Renal cortical epithelial cell (primary cell): ENCODE measurements around the gene NRCAM. TPM values are rescaled to one million over a fixed set of nuclear protein-coding genes. Genes with fewer than 3 reads are reported as not detected.

Experiments
- DNase-seq: peaks from one replicate; pipeline ENCODE4 v3.0.0-alpha.2; 2011; ENCODE audit warnings: low read depth
- total RNA-seq: library from RNA; depleted of rRNA; stranded (reverse); fragments of >200 nt; gene quantifications from 2 replicates; pipeline ENCODE4 v1.2.3, GENCODE V29; 2014

NRCAM gene
- total RNA-seq, 1 donor from 2014 or later: 254 TPM

GRCh38 chr7:108459922-108460551 lies 3.8 kb upstream of the NRCAM start:
- DNase-seq: peak; percentile 59

DNA sequence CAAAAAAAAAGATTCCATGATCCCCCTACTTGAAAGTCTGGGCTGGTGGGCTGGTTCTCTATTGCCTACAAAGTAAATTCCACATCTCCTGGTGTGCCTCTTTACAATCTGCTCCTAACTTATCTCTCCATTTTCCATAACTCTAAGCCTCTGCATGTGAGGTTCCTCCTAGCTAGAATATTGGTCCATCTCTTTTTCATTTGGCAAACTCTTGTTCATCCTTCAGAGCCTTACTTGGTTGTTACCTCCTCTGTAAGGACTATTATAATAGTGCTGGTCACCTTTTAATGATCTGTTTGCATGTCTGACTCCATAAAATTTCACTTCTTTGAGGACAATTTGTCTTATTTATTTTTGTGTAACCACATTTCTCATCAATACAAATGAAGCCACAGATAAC lies 1.6 kb upstream of the NRCAM start:
- DNase-seq: no peak

- no peak for DNase-seq
Observed at GRCh38 chr7:108456845-108457540, 757 bp upstream of the NRCAM start.

- DNase-seq: no peak
Observed at GRCh38 chr7:108455551-108455997, 662 bp downstream of the NRCAM start.

DNA sequence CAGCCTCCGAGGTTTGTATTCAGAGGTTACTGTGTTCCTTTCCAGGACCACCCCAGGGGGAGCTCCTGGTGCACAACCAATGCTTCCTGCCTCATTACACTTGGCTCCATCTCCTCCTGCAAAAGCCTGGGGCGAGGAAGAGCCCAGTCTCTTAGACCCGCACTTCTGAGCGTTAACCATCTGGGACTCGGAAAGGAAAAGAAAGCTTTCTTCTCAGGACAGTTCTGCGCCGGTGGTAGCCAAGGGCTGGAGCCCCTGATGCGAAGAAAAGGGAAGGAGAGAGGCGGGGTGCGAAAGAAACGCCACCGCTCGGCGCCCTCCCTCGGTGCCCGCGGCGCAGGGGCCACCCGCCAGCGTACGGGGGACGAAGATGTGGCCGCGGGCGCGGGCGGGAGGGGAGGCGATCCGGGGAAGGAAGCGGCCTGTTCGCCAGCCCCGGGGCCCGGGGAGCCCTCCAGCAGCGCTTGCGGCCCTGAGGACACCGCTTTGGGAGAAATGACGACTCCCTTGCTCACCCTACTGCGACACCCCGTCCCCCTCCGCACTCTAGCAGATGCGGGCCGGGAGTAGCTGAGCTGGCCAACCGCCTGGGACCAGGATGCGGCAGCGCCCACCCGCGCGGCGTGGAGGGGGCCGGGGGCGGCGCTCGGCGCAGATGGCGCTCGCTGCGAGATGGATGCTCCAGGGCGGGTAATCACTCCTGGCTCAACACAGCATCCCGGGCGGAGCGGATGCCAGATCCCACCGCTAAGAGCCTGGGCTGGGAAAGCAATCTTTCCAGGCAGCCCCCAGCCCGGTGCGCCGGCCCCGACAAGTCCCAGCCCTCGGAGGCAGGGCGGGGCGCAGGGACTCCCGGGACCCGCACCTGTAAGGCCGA lies 1.3 kb downstream of the NRCAM start:
- no peak for DNase-seq

GRCh38 chr7:108454317-108454673 lies 1.9 kb downstream of the NRCAM start:
- DNase-seq: no peak

GRCh38 chr7:108453320-108453719 lies 2.9 kb downstream of the NRCAM start:
- no peak for DNase-seq

DNA sequence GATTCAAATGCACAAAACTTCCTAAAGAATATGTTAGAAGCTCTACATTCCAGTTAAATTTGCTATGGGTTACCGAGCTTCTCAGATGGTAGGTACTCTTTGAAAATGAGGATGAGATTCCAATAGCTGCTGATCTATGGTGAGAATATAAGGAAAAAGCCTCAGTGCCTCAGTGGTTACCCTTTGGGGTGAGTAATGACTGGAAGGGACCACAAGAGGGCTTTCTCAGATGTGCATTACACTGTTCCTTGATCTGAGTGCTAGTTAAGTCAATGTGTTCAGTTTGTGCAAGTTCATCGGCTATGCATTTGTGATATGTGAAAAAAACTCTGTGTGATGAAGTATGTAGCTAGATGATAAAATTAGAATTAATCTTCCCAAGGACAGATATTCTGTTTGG lies 3.5 kb downstream of the NRCAM start:
- DNase-seq: peak; percentile 47

DNA sequence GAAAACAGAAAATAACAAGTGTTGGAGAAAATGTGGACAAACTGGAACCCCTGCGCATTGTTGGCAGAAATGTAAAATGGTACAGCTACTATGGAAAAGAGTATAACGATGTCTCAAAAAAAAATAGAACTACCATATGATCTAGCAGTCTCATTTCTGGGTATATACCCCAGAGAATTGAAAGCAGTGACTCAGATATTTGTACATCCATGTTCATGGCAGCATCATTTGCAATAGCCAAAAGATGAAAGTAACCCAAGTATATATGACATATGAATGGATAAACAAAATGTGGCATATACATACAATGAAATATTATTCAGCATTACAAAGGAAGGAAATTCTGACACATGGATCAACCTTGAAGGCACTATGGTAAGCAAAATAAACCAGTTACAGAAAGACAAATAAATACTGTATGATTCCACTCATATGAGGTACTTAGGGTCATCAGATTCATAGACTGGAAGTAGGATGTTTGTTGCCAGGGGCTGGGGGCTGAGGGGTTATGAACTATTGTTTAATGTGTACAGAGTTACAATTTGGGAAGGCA lies 4.9 kb downstream of the NRCAM start:
- no peak for DNase-seq

DNA sequence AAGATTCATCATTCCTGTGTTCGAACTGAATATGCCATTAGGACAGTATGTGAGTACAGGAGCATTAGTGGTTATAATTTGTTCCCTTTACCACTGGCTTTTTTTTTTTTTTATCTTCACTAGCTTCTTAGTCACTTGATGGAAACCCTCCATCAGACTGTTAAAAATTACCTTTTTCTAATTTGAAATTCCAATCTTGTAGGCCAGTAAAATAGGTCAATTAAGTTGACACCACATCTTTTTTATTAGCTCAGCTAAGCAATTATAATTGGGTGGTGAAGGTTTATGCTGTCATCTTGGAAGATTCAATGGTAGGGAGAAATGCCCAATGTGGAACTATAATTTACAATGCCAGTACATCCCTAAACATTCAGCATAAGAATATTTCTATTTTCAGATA lies 6.1 kb downstream of the NRCAM start:
- peak; percentile 82 for DNase-seq

DNA sequence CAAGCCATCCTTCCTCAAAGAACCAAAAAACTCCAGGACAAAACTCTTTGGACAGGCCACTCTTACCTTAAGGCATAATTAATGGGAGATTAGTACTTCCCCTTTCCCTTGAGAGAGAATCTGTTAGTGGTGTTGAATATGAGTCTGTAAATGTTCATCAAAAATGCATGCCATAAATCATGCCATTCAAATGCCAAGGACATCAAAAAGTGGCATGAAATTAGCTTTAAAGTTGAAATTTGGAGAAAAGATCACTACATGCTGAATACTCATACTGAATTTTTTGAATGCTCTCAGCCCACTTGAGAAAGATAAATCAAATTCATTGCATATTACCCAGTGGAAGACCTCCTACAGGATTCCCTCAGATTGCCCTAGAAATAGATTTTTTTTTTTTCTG lies 6.7 kb downstream of the NRCAM start:
- no peak for DNase-seq

DNA sequence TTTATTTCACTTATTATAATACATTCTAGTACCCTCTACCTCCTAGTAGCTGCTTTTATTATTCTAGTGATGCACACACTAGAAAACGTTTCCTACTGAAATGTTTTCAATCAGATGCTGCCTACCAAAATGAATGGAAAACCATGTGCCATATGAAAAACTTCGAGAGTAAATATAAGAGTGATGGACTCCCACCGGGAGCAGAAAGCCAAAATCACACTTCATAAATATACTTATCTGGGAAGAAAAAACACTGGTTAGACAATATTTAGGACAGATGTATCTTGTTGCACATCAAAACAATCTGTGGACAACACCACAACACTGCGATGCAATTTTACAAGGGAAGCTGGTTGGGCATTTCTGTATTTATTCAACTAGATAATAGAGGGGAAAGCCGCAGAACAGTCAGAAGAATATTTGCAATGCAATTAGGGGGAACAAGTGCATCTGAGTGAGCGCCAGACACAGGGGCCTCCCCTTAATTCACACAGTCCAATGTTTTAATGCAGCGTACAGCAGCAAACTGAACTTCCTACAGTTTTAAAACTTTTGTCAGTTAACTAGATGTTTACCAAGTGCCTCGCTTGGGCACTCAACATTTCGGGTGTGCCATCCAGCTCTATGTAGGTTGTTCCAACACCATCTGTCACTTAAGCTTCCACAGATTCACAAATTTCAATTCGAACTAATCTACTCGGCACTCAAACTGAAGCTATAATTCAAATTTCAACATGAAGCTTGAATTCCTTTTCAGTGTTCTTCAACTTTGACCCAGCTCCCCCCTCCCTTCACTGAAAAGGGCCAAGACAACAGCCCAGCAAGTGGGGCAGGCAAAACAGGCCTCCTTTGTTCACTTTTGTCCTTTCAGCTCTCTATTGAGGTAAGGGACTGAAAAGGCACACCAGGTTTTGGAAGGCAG lies 7.4 kb downstream of the NRCAM start:
- DNase-seq: no peak

DNA sequence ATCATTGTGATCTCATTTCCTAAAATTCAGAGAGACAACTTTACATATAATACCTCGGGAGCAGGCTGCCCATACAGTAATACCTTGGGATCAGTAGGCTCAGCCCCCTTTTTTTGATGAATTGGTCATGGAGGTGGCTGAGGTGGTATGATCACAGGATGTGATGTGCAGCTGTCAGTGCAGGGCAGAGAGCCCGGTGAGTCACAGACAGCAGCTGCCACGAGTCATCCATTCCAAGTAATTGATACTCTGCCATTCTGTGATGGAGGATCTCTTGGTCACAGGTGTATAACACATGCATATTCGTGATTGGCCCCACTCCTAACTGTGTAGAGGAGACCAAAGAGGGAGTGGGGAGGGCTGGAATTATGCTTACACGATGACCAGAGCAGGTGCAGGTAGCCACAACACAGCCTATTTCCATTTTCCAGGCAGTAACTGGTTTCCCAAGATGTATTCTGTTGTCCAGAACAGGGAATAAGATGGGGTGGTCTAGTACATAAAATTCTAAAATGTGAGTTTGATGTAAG lies 14.1 kb downstream of the NRCAM start:
- peak; percentile 59 for DNase-seq

DNA sequence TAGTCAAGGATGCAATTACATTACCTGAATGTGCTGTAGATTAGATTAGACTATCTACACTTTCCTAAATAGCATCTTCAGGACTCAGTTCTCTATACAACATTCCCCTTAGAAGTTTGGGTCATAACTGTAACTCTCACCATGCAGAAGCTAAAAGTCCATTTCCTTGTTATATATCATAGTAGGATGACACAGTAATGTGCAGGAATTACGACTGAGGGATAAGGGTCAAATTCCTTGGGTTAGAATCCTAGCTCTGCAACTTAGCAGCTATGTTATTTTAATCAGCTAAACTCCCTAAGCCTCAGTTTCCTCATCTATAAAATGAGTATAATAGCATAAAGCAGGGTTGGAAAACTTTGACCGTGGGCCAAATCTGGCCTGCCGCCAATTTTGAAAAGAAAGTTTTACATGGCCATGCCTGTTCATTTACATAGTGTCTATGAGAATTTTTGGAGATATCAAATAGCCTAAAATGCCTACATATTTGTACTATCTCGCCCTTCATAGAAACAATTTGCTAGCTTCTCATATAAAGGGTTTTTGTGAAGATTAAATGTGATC lies 14.8 kb downstream of the NRCAM start:
- no peak for DNase-seq

DNA sequence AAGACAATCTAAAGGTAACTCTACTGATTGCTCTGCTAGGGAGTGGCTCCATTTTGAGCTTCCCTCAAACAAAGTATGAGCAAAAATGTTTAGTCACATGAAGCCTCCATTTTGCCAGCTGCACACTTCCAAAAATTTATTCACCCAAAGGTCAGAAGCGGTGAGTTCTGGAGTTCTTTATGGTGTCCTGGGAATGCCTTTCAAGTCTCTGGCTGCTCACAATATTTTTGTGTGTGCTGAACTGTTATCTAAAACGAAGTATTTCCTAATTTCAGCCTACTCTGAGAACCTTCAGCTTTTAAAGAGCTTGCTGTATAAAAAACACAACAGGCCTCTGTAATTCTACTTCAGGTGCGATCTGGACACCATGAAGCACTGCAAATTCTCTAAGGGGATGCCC lies 15.6 kb downstream of the NRCAM start:
- DNase-seq: no peak

DNA sequence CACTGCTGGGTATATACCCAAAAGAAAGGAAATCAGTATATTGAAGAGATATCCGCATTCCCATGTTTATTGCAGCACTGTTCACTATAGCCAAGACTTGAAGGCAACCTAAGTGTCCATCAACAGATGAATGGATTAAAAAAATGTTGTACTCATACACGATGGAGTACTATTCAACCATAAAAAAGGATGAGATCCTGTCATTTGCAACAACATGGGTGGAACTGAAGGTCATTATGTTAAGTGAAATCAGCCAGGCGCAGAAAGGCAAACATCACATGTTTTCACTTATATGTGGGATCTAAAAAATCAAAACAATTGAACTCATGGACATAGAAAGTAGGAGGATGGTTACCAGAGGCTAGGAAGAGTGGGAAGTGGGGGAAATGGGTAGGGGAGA lies 19.3 kb downstream of the NRCAM start:
- no peak for DNase-seq

DNA sequence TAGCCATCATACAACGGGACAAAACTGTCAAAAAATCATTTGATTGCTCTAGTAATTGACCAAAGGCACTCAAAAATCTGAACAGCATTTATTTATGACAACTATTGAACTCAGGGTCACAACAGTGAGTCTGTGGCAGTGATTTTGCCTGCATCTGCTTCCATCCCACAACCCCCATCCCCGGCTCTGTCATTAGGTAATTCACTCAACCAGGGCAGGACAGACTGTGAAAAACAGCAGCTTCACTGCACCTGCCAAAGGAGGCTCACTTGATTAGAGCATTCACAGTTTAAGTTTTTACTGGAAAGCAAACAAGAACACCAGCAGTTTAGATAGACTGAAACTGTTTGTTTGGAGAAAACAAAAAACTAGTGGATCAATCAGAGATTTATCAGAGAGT lies 22.2 kb downstream of the NRCAM start:
- no peak for DNase-seq

DNA sequence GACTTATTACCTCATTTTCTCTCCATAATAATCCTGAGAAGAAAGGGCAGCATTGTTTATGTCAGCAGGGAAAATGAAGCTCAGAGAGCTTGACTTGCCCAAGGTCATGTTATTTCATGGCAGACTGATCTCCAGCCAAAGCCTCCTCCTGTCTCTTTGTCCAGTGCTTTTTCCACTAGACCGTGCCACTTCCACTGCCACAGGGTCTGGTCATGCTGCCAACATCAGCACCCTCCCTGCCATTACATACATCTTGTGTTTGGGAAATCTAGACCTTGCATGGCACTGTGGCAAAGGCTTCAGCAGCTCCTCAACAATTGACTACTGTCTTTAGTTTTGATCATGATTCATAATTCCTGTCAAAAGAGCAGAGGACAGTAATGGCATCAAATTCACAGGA lies 25.1 kb downstream of the NRCAM start:
- DNase-seq: no peak

- DNase-seq: peak; percentile 37
Observed at GRCh38 chr7:108430664-108431063, 25.6 kb downstream of the NRCAM start.

GRCh38 chr7:108427766-108428165 lies 28.5 kb downstream of the NRCAM start:
- DNase-seq: no peak
